HFF-Myc (cell line): ENCODE results near the gene MRE11.

Experiments used
- DNase-seq: peaks from one replicate; pipeline ENCODE4 v3.0.0-alpha.2; 2011; ENCODE audit warnings: low read depth; ENCODE audit errors: extremely low read depth
- H3K4me3 ChIP-seq: replicated peaks from 2 replicates; pipeline ENCODE4 v1.5.1; 2011; ENCODE audit warnings: low read depth, mild to moderate bottlenecking, control low read depth, low read length
- CTCF ChIP-seq: IDR thresholded peaks from 2 replicates; pipeline ENCODE4 v1.5.1; 2012; ENCODE audit warnings: mild to moderate bottlenecking, low read depth, low read length, control low read depth; ENCODE audit errors: missing control alignments

MRE11 gene

GRCh38 chr11:94493281-94494125 lies at the start of gene MRE11, which contains the start of gene ANKRD49:
Gene MRE11, minus strand, starts transcription at chr11:94493844. Its CDS starts 1,043 bp downstream, at chr11:94492801.
Gene ANKRD49, plus strand, starts transcription at chr11:94493984. Its CDS starts 2,710 bp downstream, at chr11:94496694.
- TF ChIP-seq CTCF, result no peak
- H3K4me3 ChIP-seq, result peak within 1 kb of the TSS; percentile 75
- peak; percentile 93 for DNase-seq

- H3K4me3 ChIP-seq, result no peak overlapping the region
- DNase-seq, result no peak
- no peak for TF ChIP-seq CTCF
Measured at GRCh38 chr11:94539420-94539819, 45.8 kb upstream of the MRE11 start.

- no peak for DNase-seq
- no peak overlapping the region for H3K4me3 ChIP-seq
Measured at GRCh38 chr11:94537031-94537600, 43.5 kb upstream of the MRE11 start.

GRCh38 chr11:94536386-94536785 lies 42.7 kb upstream of the MRE11 start:
- DNase-seq, result no peak
- no peak for TF ChIP-seq CTCF

More at GRCh38 chr11:94537031-94537600, 43.5 kb upstream of the MRE11 start:
- TF ChIP-seq CTCF, result no peak

GRCh38 chr11:94533696-94534630 lies 40.3 kb upstream of the MRE11 start:
- DNase-seq, result no peak
- no peak for TF ChIP-seq CTCF
- no peak overlapping the region for H3K4me3 ChIP-seq

More at GRCh38 chr11:94536386-94536785, 42.7 kb upstream of the MRE11 start:
- H3K4me3 ChIP-seq, result no peak overlapping the region

- no peak overlapping the region for H3K4me3 ChIP-seq
- no peak for DNase-seq
- no peak for TF ChIP-seq CTCF
Measured at GRCh38 chr11:94533206-94533605, 39.6 kb upstream of the MRE11 start.
